ENCODE results near the gene KIAA1217. TPM values are rescaled to one million over a fixed set of nuclear protein-coding genes. Genes with fewer than 3 reads are reported as not detected.

The KIAA1217 gene
- total RNA-seq, 1 experiment from 2014 or later, result 7.8 TPM

- TF ChIP-seq EGR1 (IDR thresholded peaks at IDR 0.05; ENCODE audit: low read depth) (no peak), ELF1 (IDR thresholded peaks at IDR 0.05; ENCODE audit: borderline replicate concordance, low read depth) (no peak), FOSL1 (IDR thresholded peaks at IDR 0.05; ENCODE audit: low read depth) (no peak), ZNF274 (IDR thresholded peaks at IDR 0.05; ENCODE audit: low read depth, low read length) (no peak), RAD21 (IDR thresholded peaks at IDR 0.05; ENCODE audit: low read depth) (no peak), CBX3 (IDR thresholded peaks at IDR 0.05; ENCODE audit: low read depth) (no peak), SP1 (IDR thresholded peaks at IDR 0.05; ENCODE audit: low read depth) (no peak), POLR2A (IDR thresholded peaks at IDR 0.05; ENCODE audit: borderline replicate concordance, extremely low read depth, insufficient read depth, insufficient read length) (no peak), ATF3 (IDR thresholded peaks at IDR 0.05) (no peak), CEBPB (IDR thresholded peaks at IDR 0.05; ENCODE audit: low read depth) (no peak), SRF (IDR thresholded peaks at IDR 0.05; ENCODE audit: low read depth) (no peak), JUND (IDR thresholded peaks at IDR 0.05) (no peak)
- ChIA-PET CTCF (no interaction called here), RAD21 (ENCODE audit: low non-redundant PET in 1 of 2, low total read pairs in 2 of 2, uncharacterized antibody in 2 of 2, unreplicated experiment in 2 of 2) (no interaction called here), POLR2A (no interaction called here)
- peaks cover 14% of the 10 kb centered on the region; the same call in 1 of the 2 replicates for H3K27me3 ChIP-seq (ENCODE audit: insufficient read depth, low read length)
- H3K36me3 ChIP-seq (ENCODE audit: control insufficient read depth in 1 of 2, insufficient read depth in 2 of 2, low read length in 2 of 2), result no peaks in the 10 kb centered on the region
- H3K4me3 ChIP-seq (replicated peaks in 1 of 2; ENCODE audit: low read depth in 1 of 2, low read length in 2 of 2), result no peak overlapping the region
- H3K79me2 ChIP-seq (ENCODE audit: insufficient read depth, low read length), result no peaks in the 10 kb centered on the region
- H3K4me1 ChIP-seq (ENCODE audit: control insufficient read depth in 1 of 2, insufficient read depth in 2 of 2, low read length in 2 of 2), result no peaks in the 10 kb centered on the region
- no peak overlapping the region for H2AFZ ChIP-seq (ENCODE audit: low read depth, low read length, poor library complexity, severe bottlenecking)
- DNase-seq (ENCODE audit: low read depth, low spot score) (no peak), ATAC-seq (no peak)
- H3K9ac ChIP-seq (ENCODE audit: low read length), result no peak overlapping the region
- H4K20me1 ChIP-seq (ENCODE audit: insufficient read depth), result no peaks in the 10 kb centered on the region
- H3K9me3 ChIP-seq (ENCODE audit: control insufficient read depth in 1 of 2, insufficient read depth in 1 of 2, low read depth in 1 of 2, low read length in 2 of 2), result no peaks in the 10 kb centered on the region
- intact Hi-C loops (cut with micrococcal nuclease), result loop anchor here (10.0 kb wide), 2 partner anchors 137 to 1213 kb away; no protein-coding TSS in a partner anchor
- no peak overlapping the region for H3K4me2 ChIP-seq (ENCODE audit: low read length)
- H3K27ac ChIP-seq (ENCODE audit: low read depth, low read length), result no peak overlapping the region
- no TSS peak for BruUV-seq (replicated peaks)
- no peaks in the 10 kb centered on the region for H3K9me2 ChIP-seq (ENCODE audit: insufficient read depth)
These were observed 158.8 kb downstream of the KIAA1217 start for GRCh38 chr10:24367688-24368087.

- H2AFZ ChIP-seq (ENCODE audit: low read depth, low read length, poor library complexity, severe bottlenecking), result no peak overlapping the region
- peaks cover 19% of the 10 kb centered on the region; the same call in 1 of the 2 replicates for H3K27me3 ChIP-seq (ENCODE audit: insufficient read depth, low read length)
- H3K4me3 ChIP-seq (replicated peaks in 1 of 2; ENCODE audit: low read depth in 1 of 2, low read length in 2 of 2), result no peak overlapping the region
- POLR2A ChIA-PET, result no interaction called here
- no peaks in the 10 kb centered on the region for H3K36me3 ChIP-seq (ENCODE audit: control insufficient read depth in 1 of 2, insufficient read depth in 2 of 2, low read length in 2 of 2)
- ATAC-seq, result no peak
- H3K79me2 ChIP-seq (ENCODE audit: insufficient read depth, low read length), result no peaks in the 10 kb centered on the region
- H3K4me1 ChIP-seq (ENCODE audit: control insufficient read depth in 1 of 2, insufficient read depth in 2 of 2, low read length in 2 of 2), result no peaks in the 10 kb centered on the region
- CTCF ChIA-PET, result no interaction called here
- intact Hi-C loops (cut with micrococcal nuclease), result no loop called here
- BruUV-seq (replicated peaks), result no TSS peak
- no peaks in the 10 kb centered on the region for H4K20me1 ChIP-seq (ENCODE audit: insufficient read depth)
- H3K9me3 ChIP-seq (ENCODE audit: control insufficient read depth in 1 of 2, insufficient read depth in 1 of 2, low read depth in 1 of 2, low read length in 2 of 2), result no peaks in the 10 kb centered on the region
- H3K4me2 ChIP-seq (ENCODE audit: low read length), result no peak overlapping the region
- H3K9me2 ChIP-seq (ENCODE audit: insufficient read depth), result no peaks in the 10 kb centered on the region
- DNase-seq (ENCODE audit: low read depth, low spot score), result no peak
- H3K27ac ChIP-seq (ENCODE audit: low read depth, low read length), result no peak overlapping the region
- RAD21 ChIA-PET (ENCODE audit: low non-redundant PET in 1 of 2, low total read pairs in 2 of 2, uncharacterized antibody in 2 of 2, unreplicated experiment in 2 of 2), result no interaction called here
- no peak overlapping the region for H3K9ac ChIP-seq (ENCODE audit: low read length)
- no peak for TF ChIP-seq YY1 (IDR thresholded peaks at IDR 0.05; ENCODE audit: extremely low read depth, insufficient replicate concordance, low read depth, low read length)
- TF ChIP-seq CEBPB (IDR thresholded peaks at IDR 0.05; ENCODE audit: low read depth), result no peak
- no peak for TF ChIP-seq TCF7L2 (IDR thresholded peaks at IDR 0.05; ENCODE audit: borderline replicate concordance, extremely low read depth, insufficient read depth, insufficient read length)
- no peak for TF ChIP-seq REST (IDR thresholded peaks at IDR 0.05; ENCODE audit: low read depth)
- no peak for TF ChIP-seq ZBTB33 (IDR thresholded peaks at IDR 0.05; ENCODE audit: extremely low read depth, insufficient replicate concordance, low read length)
- TF ChIP-seq FOSL1 (IDR thresholded peaks at IDR 0.05; ENCODE audit: low read depth), result no peak
These were observed 161.9 kb downstream of the KIAA1217 start for GRCh38 chr10:24370877-24371276.
